ENCODE data around the gene DNAH6.
A peak's percentile ranks its signal among the peaks of the same experiment; 100 is the strongest.
"Not testable (repeated sequence)": the region's sequence is repeated elsewhere in the genome, so short reads cannot be mapped to it uniquely, and the experiment has no call there.

Gene DNAH6

DNA sequence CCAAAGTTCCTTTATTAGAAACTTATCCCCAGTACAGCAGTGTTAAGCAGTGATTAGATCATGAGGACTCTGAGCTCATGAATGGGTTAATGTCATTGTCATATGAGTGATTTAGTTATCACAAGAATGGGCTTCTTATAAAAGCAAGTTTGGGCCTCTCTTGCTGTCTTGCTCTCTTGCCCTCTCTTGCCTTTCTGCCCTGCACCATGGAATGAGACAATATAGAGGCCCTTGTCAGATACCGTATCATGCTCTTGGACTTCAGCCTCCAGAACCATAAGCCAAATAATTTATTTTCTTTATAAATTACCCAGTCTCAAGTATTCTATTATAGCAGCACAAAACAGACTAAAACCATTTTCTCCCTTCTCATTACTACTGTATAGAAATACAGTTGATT lies 238.8 kb downstream of the DNAH6 start:
- DNase-seq (ENCODE audit: low read depth in 2 of 2) = no peak

DNA sequence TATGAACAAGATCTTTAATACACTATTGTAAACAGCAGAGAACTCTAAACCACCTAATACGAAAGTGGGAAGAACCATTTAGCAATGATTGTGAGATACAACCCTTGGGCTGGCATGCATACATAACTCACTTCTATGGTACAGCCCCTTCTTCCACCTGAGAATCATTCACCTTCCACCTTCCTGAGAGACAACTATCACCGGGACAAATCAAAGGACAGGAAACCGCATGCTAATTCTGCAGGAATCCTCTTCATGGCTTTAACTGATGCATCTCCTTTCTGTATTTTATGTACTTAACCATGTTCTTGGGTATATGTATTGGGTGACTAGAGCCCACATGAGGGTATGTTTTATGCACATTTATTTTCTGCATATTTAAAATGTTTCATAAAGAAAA lies 241.3 kb downstream of the DNAH6 start:
- no peak for DNase-seq (ENCODE audit: low read depth in 2 of 2)

DNA sequence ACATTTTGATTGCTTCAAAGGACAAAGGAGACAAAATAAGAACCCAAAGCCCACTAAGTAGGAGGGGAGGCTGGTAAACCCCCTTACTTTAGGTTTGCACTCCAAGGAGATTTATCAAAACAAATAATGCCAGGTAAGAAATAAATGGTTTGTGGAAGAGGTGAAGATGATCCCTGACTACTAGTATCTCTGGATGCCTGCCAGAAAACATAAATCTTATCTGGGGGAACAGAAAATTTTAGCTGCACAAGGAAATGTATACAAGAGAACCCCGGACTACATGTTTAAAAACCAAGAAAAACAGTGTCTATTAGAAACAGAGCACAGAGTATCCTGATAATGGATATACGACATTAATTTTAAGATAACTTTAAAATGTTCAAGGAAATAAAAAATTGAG lies 250.5 kb downstream of the DNAH6 start:
- DNase-seq (ENCODE audit: low read depth in 2 of 2) = no peak

DNA sequence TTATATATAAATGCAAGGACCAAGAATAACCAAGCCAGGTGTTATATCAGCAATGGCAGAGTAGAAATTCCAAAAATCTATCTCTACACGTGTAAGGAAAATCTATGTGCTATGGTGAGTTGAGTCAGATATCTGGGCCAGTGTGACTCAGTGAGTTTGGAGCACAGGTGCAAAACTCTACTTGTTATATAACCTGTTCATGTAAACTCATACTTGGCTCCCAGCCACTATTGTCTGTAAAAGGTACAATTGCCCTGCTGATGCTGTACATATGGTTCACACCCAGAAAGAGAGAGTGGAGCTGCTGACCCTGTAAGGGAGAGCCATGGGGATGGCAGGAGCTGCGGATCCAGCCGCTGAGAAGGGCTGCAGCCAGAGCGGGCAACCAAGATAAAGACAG lies 252.5 kb downstream of the DNAH6 start:
- DNase-seq (ENCODE audit: low read depth in 2 of 2) = no peak

DNA sequence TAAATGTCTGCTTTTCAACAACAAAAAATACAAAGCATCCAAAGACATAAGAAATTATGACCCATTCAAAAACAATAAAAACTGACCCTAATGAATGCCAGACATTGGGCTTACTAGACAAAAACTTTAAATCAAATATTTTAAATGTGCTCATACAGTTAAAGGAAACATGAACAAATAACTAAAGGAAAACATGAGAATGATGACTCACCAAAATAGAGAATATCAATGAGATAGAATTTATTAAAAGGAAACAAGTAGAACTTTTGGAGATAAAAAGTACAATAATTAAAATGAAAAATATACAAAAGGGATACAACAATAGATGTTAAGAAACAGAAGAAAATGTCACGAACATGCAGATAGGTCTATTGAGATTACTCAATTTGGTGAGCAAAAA lies 254.0 kb downstream of the DNAH6 start:
- no peak for DNase-seq (ENCODE audit: low read depth in 2 of 2)

DNA sequence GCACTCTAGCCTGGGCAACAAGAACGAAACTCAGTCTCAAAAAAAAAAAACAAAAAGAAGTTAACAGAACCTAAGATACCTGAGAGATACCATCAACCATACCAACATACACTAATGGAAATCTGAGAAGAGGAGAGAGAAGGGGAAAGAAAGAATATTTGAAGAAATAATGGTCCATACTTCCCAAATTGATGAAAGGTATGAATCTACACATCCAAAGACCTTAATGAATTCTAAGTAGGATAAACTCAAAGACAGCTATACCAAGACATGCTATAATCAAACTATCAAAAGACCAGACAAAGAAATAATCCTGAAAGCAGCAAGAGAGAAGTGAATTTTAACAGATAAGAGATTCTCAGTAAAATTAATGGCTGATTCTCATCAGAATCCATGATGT lies 255.0 kb downstream of the DNAH6 start:
- no peak for DNase-seq (ENCODE audit: low read depth in 2 of 2)

DNA sequence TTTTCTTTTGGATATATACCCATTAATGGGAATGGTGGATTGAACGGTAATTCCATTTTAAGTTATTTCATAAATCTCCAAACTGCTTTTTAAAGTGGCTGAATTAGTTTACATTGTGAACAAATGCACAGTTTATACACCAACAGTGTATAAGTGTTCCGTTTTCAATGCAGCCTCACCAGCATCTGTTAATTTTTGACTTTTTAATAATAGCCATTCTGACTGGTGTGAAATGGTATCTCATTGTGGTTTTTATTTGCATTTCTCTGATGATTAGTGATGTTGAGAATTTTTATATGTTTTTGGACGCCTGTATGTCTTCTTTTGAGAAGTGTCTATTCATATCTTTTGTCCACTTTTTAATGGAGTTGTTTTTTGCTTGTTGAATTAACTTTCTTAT lies 257.3 kb downstream of the DNAH6 start:
- not testable (repeated sequence) for DNase-seq (ENCODE audit: low read depth in 2 of 2)

DNA sequence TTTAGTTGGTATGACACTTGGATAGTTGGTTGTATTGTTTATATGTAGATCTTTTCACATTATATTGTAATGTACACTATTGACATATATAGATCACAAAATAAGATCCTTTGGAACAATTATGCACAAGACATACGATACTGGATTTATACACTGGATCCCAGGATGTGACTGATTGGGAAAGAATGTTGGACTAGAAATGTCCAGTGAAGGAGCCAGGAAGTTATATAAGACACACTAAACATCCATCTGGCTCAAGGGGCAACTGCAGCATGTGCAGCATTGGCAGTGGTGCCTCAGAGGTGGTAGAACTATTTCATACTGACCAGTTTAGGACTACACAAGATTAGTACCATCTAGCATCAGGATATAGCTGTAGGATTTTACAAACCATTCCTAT lies 259.7 kb downstream of the DNAH6 start:
- no peak for DNase-seq (ENCODE audit: low read depth in 2 of 2)

DNA sequence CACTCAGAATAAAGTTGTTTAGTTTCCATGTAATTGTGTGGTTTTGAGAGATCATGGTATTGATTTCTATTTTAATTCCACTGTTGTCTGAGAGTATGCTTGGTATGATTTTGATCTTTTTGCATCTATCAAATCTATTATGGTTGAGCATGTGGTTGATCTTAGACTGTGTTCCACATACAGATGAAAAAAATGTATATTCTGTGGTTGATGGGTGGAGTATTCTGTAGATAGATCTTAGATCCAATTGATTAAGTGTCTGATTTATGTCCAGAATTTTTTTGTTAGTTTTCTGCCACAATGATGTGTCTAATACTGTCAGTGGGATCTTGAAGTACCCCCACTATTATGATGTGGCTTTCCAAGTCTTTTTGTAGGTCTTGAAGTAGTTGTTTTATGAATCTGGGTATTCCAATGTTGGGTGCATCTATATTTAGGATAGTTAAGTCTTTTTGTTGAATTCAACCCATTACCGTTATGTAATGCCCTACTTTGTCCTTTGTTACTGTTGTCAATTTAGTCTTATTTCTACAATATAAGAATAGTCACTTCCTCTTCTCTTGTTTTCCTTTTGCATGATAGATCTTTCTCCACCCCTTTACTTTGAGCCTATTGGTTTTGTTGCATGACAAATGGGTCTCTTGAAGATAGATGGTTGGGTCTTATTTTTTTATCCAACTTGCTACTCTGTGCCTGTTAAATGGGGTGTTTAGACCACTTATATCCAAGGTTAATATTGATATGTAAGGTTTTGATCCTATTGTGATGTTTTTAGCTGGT lies 262.8 kb downstream of the DNAH6 start:
- DNase-seq (ENCODE audit: low read depth in 2 of 2) = no peak

DNA sequence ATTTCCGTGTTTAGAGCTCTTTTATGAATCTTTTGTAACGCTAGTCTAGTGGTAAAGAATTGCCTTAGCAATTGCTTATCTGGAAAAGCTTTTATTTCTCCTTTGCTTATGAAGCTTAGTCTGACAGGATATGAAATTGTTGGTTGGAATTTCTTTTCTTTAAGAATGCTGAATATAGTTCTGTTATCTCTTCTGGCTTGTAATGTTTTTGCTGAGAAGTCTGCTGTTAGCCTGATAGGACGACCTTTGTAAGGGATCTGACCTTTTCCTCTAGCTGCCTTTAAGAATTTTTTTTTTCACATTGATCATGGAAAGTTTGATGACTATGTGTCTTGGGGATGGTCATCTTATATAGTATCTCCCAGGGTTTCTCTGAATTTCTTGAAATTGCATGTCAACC lies 263.5 kb downstream of the DNAH6 start:
- DNase-seq (ENCODE audit: low read depth in 2 of 2) = no peak

DNA sequence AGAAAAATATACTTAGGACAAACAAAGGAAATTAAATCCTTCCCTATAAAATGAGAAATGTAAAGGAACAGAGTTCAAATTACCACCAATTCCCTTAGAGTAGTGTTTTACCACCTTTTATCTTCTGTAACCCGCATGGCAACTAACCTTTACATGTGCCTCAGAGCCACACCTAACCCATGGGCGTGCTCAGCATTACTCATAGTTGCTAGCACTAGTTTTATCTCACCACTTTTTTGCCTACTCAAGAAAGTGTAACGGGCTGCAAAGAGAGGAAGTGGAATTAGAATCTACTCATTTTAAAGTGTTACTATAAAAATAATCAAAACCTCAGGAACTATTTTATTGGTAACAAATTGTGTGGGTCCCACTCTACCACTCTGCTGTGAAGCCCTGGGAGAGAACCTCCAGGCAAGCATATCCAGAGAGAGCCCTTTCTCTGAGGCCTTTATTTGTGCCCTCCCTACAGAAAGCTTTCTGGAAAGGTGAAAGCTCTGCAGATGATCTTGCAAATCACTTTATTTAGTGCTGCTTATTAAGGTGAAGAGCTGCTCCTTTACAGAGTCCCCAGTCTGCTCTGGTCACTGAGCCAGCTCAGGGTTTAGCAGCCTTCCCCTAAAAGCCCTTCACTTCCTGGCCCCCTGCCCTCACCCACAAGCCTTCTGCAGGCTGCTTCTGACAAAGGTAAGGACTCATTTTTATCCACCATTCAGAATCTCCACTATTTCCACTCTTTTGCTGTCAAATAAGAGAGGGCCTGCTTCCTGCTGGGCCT lies 265.8 kb downstream of the DNAH6 start:
- DNase-seq (ENCODE audit: low read depth in 2 of 2) = peak; percentile 12 to 34

DNA sequence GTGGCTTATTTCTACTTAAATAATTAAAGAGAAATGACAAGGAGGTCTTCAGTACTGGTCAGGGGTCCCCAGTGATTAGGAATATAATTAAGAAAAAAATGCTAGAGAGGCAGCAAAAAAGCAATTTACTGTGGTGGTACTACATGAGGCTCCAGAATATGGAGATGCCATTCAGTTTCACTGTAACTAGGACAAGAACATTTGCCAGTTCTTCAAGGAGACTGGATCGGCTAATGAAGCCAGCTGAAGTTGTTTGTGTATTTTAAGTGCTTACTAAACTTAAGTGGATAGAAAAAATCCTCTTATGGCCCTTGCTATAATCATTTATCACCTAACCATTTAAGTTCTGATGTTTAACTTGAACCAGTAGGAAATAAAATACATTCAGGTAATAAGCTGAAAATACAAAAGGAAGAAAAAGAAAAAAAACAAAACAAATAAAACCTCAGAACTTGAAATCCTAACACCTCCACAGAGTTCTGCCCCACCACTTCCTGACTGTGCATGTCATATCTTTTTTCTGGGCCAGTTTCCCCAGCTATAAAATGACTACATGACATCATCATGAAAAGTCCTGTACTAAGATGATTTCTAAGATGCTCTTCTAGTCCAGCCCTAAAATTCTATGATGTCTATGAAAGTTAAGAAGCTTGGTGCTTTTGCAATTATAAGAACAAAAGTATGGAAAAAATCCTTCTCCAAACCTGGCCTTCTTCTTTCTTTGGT lies 266.6 kb downstream of the DNAH6 start:
- no peak for DNase-seq (ENCODE audit: low read depth in 2 of 2)

DNA sequence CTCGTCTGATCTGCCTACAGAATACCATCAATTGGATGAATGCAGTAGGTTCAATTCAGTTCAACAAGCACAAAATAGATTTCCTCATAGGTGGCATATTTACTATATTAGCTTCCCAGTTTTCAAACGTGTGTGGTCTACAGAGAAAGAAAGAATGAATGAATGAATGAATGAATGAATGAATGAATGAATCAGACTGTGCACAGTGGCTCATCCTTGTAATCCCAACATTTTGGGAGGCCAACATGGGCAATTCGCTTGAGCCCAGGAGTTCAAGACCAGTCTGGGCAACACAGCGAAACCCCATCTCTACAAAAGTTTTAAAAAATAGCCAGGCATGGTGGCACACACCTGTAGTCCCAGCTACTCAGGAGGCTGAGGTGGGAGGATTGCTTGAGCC lies 269.7 kb downstream of the DNAH6 start:
- no peak for DNase-seq (ENCODE audit: low read depth in 2 of 2)

DNA sequence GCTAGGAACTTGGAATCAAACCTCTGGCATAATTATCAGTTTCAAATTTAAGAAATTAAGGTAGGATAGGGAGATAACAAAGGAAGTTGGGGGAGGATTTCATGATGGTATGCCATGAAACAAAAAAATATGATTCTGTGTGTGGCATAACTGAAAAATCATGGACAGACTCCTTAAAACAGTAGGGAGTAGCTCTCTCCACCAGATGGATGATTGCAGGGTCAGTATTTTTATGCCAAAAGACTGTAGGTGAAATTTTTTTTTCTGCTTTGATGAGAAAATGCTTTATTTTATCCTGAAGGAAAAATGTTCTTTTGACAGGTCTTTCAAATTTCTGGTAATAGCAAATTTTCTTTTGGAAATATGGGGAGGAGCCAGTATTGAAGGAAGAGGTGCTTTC lies 270.3 kb downstream of the DNAH6 start:
- no peak for DNase-seq (ENCODE audit: low read depth in 2 of 2)

DNA sequence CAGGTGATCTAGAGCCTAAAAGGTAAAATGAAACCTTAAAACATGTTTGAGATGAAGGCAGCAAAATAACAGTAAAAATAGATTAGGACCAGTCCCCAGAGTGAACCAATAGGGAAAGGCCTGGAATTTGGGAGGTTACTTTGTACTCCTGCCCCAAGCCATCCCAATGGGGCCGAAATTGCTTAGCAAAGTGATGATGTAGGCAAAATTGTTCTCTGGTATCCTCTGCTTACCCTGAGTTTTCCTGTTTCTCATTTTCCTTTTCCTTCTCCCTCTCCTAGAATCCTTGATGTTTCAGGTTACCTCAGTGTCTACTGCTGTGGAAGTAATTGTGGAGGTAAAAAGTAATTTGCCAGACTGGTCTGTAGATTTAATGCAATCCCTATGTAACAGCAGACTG lies 271.7 kb downstream of the DNAH6 start:
- no peak for DNase-seq (ENCODE audit: low read depth in 2 of 2)

DNA sequence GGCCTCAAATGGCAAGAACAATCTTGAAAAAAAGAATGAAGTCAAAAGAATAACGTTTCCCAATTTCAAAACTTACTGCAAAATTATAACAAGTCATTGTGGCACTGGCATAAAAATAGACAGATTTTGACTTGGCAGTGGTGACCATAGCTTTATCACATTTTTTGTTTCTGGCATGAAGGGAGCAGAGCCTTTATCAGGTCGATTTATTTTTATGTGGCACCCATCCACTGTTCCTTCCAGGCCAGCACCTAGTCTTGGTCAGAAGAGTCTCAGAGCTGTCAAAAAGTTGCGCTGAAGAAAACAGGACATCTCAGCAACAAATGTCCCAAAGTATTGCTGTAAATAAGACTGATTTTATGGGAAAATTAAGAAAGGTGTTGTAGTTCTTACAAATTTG lies 272.2 kb downstream of the DNAH6 start:
- DNase-seq (ENCODE audit: low read depth in 2 of 2) = no peak

DNA sequence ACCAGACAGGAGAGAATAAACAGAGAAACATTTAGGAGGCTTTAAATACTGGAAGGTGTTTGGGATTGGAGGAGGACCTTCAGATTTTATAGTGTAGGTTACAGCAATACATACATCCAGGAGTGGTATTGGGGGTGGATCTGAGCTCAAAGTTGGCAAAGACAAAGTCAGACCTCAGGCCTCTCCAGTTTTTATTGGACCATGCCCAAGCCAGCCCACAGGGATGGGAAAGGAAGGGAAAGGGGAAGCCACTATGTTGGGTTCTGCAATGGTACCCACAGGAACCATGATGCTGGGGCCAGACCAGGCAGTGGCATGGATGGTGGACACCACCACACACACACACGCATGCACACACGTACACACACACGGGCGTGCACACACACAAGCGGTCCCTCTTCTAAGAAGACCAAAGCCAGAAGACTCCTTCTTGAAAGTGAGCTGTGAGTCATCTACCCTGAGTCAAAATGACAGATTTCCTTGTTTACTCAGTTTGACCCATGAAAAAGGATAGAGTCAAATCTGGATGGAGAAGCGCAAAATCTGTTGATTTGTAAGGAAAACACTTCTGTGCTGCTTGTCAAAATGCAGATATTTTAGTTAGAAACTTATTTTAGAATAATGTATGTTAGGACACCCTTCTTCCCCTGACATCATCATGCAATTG lies 276.7 kb downstream of the DNAH6 start:
- no peak for DNase-seq (ENCODE audit: low read depth in 2 of 2)

DNA sequence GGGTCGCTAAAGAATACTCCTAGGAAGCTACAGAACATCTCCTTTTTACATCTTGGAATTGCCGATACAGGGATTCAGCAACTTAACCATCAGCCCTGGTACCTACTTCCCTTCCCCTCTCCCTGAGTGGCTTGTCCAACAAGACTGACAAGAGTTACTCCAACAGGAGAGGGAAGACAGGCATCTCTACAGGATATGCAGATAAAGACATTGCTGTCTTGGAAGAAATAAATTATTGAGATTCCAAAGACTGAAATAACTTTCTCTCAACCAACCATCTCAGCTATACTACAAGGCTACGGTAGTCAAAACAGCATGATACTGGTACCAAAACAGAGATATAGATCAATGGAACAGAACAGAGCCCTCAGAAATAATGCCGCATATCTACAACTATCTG lies 277.3 kb downstream of the DNAH6 start:
- no peak for DNase-seq (ENCODE audit: low read depth in 2 of 2)

DNA sequence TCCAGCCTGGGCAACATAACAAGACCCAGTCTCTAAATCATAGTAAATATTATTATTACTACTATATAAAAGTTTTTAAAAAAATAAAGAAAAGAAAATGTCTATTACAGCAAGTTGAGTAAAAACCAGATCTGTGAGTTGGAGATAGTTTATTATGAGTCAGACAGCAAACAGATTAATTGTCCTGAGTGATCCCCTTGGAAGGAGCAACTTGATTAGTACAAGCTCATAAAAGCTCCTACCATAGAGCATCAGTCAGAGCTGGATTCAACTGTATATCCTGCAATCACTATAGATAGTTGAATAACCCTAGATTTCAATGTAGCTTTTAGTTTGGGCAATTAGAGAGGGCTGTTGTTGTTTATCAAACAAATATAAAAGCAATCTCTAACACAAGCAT lies 280.5 kb downstream of the DNAH6 start:
- no peak for DNase-seq (ENCODE audit: low read depth in 2 of 2)

DNA sequence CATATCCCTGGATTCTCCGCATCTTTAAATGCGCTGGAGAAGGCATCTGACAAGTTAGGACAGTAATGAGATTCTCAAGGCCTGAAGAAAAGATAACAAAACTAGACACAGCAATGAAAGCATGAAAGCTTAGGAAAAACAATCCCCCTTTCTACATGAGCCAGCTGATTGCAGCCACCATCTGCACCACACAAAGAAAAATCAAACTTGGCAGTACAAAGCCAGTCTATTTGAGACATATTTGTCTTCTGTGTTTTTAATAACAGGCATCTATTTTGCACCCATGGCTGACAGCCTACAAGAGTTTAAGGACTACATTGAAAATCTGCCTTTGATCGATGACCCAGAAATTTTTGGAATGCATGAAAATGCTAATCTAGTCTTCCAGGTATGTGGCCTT lies 281.0 kb downstream of the DNAH6 start:
- DNase-seq (ENCODE audit: low read depth in 2 of 2) = no peak

DNA sequence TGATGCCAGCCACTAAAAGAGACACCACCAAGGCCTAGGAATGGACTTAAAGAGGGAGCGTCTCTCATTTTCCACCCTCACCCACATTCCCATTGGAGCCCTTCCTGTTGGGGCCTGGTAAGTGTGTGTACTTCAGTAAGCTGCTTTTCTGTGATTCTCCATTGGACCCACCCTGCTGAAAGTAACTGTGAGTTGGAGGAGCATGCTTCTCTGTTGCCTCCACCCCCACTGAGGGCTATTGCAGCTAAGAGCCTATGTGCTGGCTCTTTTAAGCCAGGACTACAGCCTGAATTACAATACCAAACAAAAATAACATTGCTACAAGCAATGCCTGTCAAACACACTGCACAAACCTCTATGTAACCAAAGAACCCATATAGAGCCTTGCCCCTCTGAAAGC lies 283.5 kb downstream of the DNAH6 start:
- DNase-seq (ENCODE audit: low read depth in 2 of 2) = no peak

DNA sequence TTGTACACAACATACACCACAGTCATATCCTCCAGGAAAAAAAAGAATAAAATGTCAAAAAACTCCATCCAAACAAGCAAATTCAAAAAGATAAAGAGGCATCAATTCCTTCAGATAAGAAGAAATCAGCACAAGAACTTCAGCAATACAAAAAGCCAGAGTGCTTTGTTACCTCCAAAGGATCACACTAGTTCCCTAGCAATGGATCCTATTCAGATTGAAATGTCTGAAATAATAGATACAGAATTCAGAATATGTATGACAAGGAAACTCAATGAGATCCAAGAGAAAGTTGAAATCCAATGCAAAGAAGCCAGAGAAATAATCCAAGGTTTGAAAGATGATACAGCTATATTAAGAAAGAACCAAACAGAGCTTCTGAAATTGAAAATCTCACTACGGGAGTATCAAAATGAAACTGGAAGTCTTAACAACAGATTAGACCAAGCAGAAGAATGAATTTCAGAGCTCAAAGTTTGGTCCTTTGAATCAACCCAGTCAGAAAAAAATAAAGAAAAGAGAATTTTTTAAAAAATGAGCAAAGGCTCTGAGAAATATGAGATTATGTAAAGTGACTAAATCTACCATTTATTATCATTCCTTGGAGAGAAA lies 284.0 kb downstream of the DNAH6 start:
- DNase-seq (ENCODE audit: low read depth in 2 of 2) = no peak

Data from stimulated activated CD4-positive, alpha-beta T cell treated with anti-CD3 and anti-CD28 coated beads, Interleukin-4, amount 100 ng/mL, for 48 hours (primary cell).